ENCODE results near the gene DIS3L2. TPM values are rescaled to one million over a fixed set of nuclear protein-coding genes. Genes with fewer than 3 reads are reported as not detected.
A peak's percentile ranks its signal among the peaks of the same experiment; 100 is the strongest.

DIS3L2 gene
- total and polyA plus RNA-seq, 2 experiments from 2014 or later: 35.5 to 50.1 TPM

GRCh38 chr2:231934441-231935206, 26.9 kb upstream of the DIS3L2 start:
- H3K9me3 ChIP-seq (ENCODE audit: low read depth): no peaks in the 10 kb centered on the region
- DNase-seq (ENCODE audit: low read depth in 1 of 2, low spot score in 1 of 2): no peak
- H3K4me3 ChIP-seq: no peak overlapping the region
- H3K36me3 ChIP-seq: no peaks in the 10 kb centered on the region
- TF ChIP-seq CTCF (IDR thresholded peaks at IDR 0.05; ENCODE audit: low read depth, low read length): no peak
- H3K27ac ChIP-seq: no peak overlapping the region
- H3K27me3 ChIP-seq: peaks cover 9% of the 10 kb centered on the region
- no peaks in the 10 kb centered on the region for H3K4me1 ChIP-seq (ENCODE audit: low read depth)

DNA sequence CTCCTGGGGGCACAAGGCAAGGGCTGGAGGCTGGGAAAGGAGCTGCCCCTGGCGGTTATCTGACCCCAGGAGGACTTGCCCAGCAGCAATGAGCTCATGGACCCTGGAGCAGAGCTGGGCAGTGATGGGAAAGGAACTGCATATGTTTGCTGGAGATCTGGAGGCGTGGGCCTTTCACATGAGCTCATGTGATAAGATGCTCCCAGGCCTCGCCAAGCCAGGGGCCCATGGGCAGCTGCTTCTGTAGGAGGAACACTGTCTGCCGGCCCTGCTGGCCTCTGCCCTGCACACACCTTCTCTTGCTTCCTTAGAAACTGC, 26.3 kb upstream of the DIS3L2 start:
- Histone ChIP-seq H3K9me3 (ENCODE audit: low read depth) (no peaks in the 10 kb centered on the region), H3K36me3 (no peaks in the 10 kb centered on the region), H3K4me1 (ENCODE audit: low read depth) (no peaks in the 10 kb centered on the region), H3K4me3 (no peak overlapping the region), H3K27ac (no peak overlapping the region), H3K27me3 (peaks cover 9% of the 10 kb centered on the region)
- TF ChIP-seq CTCF (IDR thresholded peaks at IDR 0.05; ENCODE audit: low read depth, low read length): no peak
- DNase-seq (ENCODE audit: low read depth in 1 of 2, low spot score in 1 of 2): peak in 1 of 2 donors; percentile 32

DNA sequence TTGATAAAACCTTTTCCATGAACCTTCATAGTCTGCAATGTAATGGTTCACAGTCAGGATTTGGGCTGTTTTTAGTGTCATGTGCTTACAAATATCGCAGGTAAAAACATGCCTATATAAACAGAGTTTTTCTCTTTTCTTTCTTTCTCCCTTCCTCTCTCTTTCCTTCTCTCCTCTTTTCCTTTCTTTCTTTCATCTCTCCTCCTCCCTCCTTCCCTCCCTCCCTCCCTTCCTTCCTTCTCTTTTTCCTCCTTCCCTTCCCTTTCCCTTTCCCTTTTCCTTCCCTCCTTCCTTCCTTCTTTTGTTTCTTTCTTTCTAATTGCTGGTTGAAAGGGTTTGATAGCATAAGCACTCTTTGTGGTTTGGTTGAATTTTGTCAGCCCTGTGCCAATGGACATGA, 25.7 kb upstream of the DIS3L2 start:
- no peaks in the 10 kb centered on the region for H3K9me3 ChIP-seq (ENCODE audit: low read depth)
- H3K27ac ChIP-seq: no peak overlapping the region
- no peak for TF ChIP-seq CTCF (IDR thresholded peaks at IDR 0.05; ENCODE audit: low read depth, low read length)
- H3K36me3 ChIP-seq: no peaks in the 10 kb centered on the region
- no peak for DNase-seq (ENCODE audit: low read depth in 1 of 2, low spot score in 1 of 2)
- no peak overlapping the region for H3K4me3 ChIP-seq
- H3K4me1 ChIP-seq (ENCODE audit: low read depth): no peaks in the 10 kb centered on the region
- H3K27me3 ChIP-seq: peaks cover 9% of the 10 kb centered on the region

- Histone ChIP-seq H3K36me3 (no peaks in the 10 kb centered on the region), H3K27me3 (peaks cover 5% of the 10 kb centered on the region), H3K4me3 (no peak overlapping the region), H3K4me1 (ENCODE audit: low read depth) (no peaks in the 10 kb centered on the region), H3K9me3 (ENCODE audit: low read depth) (no peaks in the 10 kb centered on the region), H3K27ac (no peak overlapping the region)
- no peak for TF ChIP-seq CTCF (IDR thresholded peaks at IDR 0.05; ENCODE audit: low read depth, low read length)
- no peak for DNase-seq (ENCODE audit: low read depth in 1 of 2, low spot score in 1 of 2)
Observed at GRCh38 chr2:231936491-231936890, 25.0 kb upstream of the DIS3L2 start.

- H3K36me3 ChIP-seq: no peaks in the 10 kb centered on the region
- H3K27me3 ChIP-seq: no peaks in the 10 kb centered on the region
- H3K27ac ChIP-seq: no peak overlapping the region
- no peak for DNase-seq (ENCODE audit: low read depth in 1 of 2, low spot score in 1 of 2)
- no peak for TF ChIP-seq CTCF (IDR thresholded peaks at IDR 0.05; ENCODE audit: low read depth, low read length)
- no peak overlapping the region for H3K4me3 ChIP-seq
- H3K9me3 ChIP-seq (ENCODE audit: low read depth): no peaks in the 10 kb centered on the region
- H3K4me1 ChIP-seq (ENCODE audit: low read depth): no peaks in the 10 kb centered on the region
Observed at GRCh38 chr2:231937057-231937456, 24.5 kb upstream of the DIS3L2 start.

Measured in cardiac muscle cell (in vitro differentiated cells and primary cell).